NCI-H1092 treated with DMSO at 0.1 percent for 48 hours (cell line): Measurements from ENCODE around the gene FN1.

Experiments
- DNase-seq: peaks from one replicate; lab custom pipeline; 2025; lab: John Stamatoyannopoulos, UW

Gene FN1

DNA sequence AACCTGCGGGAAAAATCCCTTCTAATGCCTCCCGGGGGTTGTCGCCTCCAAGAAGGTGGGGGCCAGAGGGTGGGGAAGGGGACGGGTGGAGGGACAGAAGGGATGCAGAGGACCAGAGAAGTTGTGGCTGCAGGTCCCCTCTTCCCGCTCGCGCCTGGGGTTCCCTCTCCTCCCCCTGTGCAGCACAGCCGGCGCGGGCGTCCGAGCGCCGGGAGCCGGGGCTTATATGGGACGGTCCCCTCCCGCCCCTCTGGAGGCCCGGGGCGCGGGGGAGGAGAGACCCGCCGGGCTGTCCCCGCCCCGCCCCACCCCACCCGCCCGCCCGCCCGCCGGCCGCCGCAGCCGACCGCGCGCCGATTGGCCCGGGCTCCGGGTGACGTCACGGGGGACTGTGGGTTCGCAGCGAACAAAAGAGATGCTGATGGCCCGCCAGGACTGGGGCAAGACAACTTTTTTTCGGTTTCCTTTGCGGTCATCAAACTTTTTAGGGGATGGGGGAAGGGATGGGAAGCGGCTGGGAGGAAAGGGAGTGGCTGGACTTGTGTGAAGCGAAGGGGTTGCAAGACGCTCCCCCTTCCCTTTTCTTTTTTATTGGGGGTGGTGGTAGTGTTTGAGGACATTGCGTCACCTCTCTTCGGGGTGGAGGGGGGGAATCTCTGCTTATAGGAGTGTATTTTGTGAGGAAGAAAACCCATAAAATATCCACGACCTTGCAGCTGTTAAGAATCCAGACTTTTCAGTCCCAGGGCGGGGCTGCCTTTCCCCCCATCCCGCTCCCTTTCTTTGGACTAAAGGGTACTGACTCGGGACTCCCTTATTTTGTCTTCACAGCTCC, at the start of gene FN1:
Gene FN1, minus strand, starts transcription at position 199 of the 835 bp plus-strand sequence. CDS start 266 bp downstream, outside the sequence.
- DNase-seq, result no peak

DNA sequence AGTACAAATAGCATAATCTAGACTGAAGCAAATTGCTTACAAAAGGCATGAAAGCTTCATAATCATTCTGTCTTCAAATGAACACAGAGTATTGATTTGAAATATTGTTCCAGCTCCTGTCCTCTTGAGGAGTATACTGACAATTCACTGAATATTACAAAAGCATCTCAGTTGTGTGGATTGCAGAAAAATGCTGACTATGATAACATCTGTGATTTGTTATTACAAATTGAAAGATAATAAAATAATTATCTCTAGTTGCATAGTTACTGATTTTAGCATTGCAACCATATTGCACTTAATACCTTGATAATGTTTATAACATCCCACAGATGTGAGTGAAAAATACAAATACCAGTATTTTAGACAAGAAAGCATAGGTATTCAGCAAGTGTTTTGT, 49.2 kb upstream of the FN1 start:
- DNase-seq, result no peak

DNA sequence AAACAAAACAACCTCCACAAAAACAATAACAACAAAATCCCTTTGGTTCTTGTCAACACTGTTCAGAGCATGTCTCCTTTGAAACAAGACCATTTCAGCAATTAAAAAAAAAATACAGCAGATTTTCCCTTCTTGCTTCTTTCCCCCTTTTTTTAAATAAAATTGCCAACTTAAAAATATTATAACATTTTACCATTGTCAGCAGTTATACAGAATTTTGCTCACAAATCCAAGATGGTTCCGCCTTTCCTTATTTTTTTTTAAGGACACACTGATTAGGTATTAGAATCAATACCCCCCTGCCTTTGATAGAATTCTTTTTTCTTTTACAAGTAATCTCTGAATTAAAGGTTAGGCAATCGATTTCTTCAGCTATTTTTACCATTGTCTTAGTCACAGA, 48.7 kb upstream of the FN1 start:
- DNase-seq, result no peak

DNA sequence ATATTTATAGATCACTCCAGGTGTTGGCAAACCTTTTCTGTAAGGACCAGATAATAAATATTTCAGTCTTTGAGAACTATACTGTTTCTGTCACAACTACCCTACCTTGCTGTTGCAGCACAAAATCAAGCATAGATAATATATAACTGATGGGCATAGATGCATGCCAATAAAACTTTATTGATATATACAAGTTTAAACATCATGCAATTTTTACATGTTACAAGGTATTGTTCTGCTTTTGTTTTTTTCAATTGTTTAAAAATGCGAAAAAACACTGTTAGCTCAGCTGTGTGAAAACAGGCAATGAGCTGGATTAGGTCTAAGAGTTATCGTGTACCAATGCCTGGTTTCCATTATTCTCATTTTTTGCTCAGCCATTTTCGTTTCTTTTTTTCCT, 47.6 kb upstream of the FN1 start:
- DNase-seq, result no peak

DNA sequence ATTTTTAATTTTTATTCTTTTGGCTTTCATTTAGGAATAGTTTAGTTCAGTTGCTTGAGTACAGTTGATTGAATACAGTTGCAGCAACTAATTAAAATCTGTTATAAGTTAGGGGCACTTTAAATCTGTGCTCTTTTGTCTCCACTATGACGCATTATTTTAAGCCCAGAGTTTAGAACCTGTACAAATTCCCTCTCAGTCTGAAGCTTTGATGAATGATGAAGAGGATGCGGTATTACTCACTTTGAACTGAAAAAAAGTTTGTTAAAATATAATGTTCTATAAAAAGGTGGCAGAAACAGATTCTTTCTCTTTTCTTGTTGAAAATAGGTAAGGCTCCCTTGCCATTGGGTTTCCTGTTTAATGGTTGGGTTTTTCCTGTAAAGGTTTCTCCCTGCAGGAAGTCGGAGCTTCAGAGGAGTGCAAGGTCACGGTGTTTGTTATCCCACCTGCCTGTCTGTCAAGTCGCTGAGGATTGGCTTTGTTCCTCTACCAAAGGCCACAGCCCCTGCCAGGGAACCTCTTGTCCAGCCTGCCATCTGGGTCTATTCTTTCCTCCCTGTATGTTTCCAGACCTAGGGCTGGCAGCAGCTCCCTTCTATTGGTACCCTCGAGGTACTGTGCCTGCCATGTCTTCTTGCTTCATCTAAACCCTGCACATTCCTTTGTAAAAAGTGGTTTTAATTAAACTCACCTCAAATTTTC, 43.8 kb upstream of the FN1 start:
- peak; percentile 3 for DNase-seq

DNA sequence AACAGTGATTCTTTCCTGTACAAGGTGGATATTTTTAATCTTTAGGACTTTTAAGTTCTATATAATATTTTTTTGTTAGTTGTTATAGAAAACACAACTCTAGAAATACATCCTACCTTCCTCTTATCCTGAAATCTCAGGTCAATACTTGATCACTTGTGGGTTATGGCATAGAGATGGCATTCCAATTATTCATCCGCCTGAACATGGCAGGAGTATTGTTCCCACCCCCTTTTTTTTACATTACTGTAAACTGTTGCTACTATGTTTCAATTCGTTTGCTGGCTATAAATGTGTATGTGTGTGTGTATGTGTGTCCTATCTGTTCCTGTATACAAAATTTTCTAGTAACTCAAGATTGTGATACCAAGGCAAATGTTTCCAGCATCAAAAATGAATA, 43.3 kb upstream of the FN1 start:
- no peak for DNase-seq

DNA sequence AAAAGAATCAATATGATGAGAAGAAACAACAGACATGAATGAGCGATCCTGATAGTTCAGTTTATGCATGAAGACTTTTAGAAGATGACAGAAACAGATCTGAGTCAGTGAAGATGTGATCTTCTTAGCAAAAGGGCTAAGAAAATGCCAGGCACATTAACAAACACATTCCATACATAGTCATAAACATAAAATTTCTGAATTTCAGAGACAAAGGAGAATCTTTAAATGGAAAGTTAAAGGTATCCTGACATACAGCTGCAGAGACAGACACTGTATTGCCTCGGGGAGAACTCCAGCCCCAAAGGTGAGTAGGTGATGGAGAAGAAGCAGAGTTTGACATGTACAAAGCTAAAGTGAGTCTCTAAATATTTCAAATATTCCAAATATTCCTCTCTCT, 40.6 kb upstream of the FN1 start:
- no peak for DNase-seq

DNA sequence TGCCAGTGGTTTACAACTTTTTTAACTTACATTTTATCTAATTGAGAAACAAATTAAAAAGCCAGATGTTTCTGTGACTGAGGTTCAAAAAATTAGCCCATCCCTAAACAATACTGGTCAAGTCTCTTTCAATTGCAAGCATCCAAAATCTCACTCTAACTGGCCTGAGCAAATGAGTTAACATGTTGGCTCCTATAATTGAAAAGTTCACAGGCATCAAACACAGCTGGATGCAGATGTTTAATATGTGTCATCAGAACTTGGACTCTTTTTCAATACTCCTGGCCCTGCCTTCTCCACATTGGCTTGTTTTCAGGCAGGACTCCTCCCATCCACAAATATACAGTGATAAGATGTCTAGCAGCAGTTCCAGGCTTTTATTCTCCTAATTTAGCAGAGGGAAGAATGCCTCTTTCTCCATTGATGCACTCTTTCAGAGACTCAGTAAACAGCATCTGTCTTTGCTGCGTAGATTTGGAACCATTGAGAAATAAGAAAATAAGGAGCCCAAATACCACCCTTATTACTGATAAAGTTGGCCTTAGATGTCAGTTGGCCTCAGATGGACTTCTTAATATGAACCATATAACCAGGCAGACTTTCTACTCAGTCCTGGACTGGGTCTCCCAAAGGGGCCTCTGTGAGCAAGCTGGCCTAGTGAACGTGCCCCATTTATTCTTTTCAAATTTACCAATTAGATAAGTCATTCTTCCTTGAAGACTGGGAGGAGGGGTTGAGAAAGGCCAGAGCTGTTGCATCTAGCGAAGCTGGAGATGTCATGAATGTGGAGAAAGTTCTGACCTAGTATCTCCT, 30.4 kb upstream of the FN1 start:
- DNase-seq, result no peak

DNA sequence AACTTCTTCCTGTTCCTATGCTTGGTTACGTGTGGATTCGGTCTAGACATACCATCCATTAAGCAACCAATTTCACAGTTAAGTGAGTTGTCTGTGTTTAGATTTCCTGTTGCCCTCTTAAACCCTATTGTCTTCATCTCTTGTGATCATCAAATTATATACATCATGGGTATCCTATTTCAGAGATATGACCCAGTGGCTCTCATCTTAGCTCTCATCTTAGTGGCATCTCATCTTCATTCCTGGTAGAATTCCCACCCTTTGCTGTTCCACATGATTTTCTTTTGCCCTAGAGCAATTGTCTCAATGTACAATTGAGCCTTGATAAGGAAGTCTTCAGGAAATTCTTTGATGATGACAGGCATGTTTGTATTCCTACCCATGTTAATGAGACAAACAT, 29.4 kb upstream of the FN1 start:
- DNase-seq, result no peak

DNA sequence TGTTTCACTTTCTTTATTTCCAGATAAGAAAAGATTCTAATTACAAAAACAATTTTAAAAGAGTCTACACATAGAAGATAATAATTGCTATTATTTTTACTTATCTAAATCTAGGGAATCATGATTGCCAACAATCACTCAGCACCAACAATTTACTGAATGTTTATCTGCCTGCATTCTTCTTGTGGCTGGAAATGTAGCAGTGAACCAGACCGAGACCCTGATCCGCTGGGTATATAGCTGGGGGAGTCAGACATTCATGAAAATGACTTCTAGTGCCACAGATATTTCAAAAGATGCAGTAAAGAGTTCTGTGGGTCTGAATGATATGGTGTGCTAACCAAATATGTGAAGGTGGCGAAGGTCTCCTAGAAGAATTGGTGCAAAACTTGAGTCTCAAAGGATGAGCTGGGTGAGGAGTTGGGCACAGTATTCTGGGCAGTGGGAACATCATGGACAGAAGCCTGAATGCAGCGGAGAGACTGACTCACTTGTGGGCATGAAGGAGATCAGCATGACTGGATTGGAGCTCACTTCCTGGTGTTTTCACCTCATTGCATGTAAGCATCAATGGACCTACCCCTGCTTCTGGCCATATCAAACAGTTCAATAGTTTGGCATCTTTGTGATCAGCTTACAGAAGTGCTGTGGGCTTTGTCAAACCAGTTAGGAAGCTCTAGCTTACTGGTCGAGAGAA, 26.1 kb upstream of the FN1 start:
- no peak for DNase-seq

DNA sequence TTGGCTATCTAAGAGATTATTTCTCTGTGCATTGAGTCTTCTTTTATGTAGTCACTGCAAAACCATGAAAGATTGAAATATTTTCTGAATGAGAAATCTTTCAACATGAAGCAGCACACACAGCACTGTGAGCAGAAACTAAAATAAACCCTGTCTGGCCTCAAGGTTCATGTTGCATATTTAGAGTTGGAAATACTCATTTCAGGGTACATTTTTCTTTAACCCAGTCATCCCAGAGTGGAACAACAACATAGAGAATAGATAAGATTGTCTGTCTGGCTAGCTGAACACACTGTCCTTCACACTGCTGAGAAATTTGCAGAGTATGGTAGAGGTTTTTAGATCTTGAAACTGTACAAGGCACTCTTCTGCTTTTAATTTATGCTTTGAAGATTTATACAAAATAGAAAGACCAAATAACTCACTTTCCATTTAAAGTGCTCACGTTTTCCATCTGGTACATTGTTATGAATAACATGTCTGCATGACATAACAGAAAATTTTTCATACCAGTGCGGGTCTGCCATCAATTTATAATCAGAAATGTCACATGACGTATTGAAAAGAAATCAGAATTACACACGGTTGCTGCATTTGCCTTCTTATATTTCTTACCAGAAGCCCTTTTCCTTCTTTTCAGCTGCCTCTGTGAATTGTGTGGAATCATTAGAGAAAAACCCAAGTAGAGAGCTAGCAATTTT, 25.0 kb upstream of the FN1 start:
- DNase-seq, result no peak

DNA sequence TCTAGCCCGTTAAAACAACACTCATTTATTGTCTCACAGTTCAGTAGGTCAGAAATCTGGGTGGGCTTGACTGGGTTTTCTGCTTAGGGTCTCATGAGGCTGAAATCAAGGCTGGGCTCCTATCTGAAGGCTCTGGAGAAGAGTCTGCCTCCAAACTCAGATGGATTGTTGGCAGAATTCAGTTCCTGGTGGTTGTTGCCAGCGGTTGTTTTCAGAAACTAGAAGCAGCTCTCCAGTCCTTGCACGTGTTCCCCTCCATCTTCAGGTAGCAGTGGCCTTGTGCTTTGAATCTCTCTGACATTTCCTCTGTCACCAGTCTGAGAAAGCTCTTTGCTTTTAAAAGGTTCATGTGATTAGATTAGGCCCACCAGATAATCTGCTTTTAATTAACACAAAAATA, 20.1 kb upstream of the FN1 start:
- no peak for DNase-seq

DNA sequence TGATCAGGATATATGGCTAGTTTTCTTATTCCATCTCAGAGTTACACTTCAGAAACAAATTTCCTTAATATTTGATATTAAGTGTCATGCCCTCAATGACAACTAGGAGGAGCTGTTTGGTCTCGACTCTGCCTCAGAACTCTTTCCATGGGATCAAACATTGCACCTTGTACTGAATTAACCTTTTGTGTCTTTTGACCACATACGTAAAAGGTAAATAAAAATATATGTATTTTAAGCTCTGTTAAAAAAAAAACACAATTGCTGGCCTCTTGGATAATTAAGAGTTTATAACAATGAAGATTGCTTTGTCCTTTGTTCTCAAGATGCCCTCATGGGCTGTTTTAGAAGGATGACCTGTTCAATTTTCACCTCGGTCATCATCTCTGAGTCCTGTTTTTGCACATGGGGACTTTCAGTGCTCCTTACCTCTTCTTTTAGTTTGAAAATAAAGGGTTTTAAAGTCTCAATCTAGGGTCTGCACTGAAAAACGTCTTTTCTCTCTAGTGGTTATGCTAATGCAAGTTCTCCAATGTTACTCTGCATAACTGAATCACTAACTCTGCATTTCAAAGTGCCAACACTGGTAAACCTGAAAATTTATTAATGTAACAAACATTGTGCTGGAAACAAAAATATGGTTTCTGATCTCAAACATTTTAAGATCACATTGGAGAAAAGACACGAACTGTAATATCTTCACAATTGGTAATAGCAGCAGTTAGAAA, 18.8 kb upstream of the FN1 start:
- DNase-seq, result peak; percentile 21

DNA sequence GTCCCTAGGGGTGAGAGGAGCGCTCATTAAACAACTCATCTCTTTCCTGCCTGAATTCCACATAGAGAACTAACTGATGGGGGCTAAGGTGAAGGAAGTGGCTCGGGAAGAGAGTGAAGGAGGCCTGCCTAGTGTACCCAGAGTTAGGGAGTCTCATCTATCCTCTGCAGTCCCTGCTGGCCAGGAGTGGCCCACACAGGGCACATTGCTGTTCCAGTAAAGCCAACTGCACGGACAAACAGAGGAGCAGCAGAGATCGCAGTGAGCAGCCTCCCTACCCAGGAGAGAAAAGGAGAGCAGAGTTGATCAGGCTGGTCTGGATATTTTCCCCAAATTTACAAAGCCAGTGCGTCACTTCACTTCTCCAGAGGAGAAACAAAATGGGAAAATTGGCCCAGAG, 16.9 kb upstream of the FN1 start:
- no peak for DNase-seq

DNA sequence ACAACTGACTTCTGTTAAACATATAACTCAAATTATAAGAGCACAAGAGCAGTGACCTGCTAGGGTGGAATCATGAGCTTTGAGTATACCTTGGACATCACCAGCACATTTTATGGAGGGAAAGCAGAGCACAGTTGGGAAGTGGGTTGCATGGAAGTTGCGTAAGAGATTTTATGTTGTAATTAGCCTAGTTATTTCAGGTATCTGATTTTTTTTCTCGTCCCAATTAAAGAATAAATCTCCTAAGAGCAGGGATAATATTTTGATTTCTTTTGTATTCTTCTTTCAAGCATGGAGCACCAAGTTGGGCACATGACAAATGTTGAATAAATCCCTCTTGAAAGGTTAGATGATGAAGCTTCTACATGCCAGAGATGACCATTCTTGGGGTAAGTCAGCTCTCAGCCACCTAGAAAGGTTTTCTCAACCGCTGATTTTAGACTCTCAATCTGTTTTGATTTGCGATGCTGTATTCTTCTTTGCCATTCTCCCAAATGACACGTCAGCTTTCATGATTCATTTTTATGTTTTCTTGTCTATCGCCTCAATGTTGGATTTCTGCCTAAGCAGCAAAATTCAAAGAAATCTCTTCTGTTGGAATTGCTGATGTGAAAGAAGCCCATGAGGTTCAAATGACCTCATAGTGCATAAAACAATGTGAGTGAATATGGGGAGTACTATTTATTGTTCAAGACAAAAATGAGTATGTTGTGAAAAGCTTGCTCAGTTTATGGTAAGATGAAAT, 15.3 kb upstream of the FN1 start:
- DNase-seq, result no peak

DNA sequence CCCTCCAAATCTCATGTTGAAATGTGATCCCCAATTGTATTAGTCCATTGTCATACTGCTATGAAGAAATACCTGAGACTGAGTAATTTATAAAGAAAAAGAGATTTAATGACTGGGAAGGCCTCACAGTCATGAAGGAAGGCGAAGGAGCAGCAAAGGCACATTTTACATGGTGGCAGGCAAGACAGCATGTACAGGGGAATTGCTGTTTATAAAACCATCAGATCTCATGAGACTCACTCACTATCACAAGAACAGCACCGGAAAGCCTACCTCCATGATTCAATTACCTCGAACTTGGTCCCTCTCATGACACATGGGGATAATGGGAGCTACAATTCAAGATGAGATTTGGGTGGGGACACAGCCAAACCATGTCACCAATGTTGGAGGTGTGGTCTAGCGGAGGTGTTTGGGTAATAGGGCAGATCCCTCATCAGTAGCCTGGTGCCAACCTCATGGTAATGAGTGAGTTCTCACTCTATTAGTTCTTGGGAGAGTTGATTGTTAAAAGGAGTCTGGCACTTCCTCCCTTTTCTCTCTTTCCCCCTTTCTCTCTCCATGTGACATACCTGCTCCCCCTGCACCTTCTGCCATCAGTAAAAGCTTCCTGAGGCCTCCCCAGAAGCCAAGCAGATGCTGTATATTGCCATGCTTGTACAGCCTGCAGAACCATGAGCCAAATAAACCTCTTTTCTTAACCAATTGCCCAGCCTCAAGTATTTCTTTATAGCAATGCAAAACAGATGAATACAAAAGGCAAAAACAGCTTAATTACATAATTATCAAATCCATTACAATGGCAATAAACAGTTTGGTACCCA, 14.5 kb upstream of the FN1 start:
- no peak for DNase-seq

DNA sequence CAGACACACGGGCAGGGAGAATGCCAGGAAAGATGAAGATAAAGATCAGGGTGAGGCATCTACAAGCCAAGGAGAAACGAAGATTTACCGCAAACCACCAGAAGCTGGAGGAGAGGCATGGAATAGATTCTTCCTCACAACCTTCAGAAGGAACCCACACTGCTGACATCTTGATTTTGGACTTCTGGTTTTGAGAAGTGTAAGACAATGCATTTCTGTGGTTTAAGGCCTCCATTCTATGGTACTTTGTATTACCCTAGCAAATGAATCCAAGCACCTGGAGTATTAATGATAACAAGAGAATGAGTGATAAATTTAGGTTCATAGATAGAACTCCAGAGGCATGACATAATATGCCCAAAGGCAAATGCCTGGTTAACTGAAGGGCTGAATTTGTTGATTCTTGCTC, 11.8 kb upstream of the FN1 start:
- DNase-seq, result no peak

DNA sequence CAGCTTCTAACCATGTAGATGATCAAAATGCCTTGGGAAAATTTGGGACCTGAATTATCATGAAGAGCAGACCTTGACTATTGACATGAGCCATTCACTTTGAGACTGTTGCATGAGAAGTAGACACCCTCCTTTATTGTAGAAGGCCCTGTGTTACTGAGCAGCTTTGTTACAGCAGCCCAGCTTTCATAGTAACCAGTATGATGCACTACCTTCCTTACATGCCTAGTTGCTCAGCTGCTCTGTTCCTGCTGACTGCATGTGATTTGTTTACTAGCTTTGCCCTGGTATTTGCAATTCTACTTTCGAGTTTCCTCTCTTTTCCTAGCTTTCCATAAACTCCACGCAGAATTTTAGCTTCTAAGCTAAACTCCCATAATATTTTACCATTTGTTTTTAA, 11.2 kb upstream of the FN1 start:
- DNase-seq, result no peak

DNA sequence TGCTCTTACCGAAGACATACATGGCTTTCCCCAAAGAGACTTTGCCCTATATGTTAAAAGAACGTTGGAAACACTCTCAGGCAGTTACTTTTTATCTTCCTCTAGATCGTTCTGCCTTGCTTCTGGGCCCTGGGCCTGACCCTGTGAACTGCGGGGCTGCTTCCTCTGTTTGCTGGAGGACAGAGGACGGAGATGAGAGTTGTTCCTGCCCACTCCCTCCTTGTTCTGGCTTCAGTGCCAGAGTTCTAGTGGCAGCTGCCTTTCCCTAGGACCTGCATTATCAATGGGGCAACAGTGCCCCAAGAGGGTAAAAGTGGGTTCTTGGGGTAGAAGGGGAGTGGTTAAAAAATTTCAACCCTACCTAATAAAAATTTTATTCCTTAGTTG, 6.5 kb upstream of the FN1 start:
- DNase-seq, result no peak
